AG04449 (cell line): ENCODE data around the gene GRAMD1C.

Source experiments
- CTCF ChIA-PET: fragments of 350-600 bp; formaldehyde crosslinking; extraction: SDS; loops from one replicate; lab custom pipeline; 2021; ENCODE audit warnings: antibody characterized with exemption; lab: Yijun Ruan, JAX
- POLR2A ChIA-PET: fragments of 400-600, 350-600 bp; formaldehyde crosslinking; extraction: SDS; loops from one replicate; lab custom pipeline; 2020; ENCODE audit warnings: antibody characterized with exemption, inconsistent platforms; lab: Yijun Ruan, JAX
- DNase-seq: peaks from one replicate; pipeline ENCODE4 v3.0.0-alpha.2; 2010; ENCODE audit warnings: low read depth, low spot score
- H3K4me3 ChIP-seq: 2 replicates; pipeline ENCODE4 v1.5.1; 2011; ENCODE audit warnings: low read depth, mild to moderate bottlenecking, control low read depth, low read length
- TF ChIP-seq, protein P1 (sequence below): IDR thresholded peaks from one replicate; pipeline ENCODE4 v1.5.1; 2011; ENCODE audit warnings: mild to moderate bottlenecking, moderate library complexity, low read length, control low read depth, inconsistent platforms; ENCODE audit not compliant: insufficient read depth; ENCODE audit errors: missing control alignments

Gene GRAMD1C

DNA sequence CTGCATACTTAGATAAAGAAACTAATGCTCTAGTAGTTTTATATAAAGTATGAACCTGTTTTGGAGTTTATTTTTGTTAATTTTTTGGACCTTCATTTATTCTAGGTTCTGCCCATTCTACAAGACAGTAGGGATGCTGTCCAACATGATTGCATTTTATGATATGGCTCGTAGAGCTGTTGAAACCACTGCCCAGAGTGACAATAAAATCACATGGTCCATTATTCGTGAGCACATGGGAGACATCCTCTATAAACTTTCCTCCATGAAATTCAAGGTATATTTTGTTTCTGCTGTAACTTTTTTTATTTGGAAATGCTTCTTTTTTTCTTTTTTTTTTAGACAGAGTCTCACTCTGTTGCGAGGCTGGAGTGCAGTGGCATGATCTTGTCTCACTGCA is 33.3 kb upstream of the GRAMD1C start:
- H3K4me3 ChIP-seq = no peak overlapping the region
- no peak for DNase-seq
- POLR2A ChIA-PET = interaction anchor here (0.6 kb wide), 1 partner anchor 590 kb away, joined by 3 read pairs; no protein-coding TSS in a partner anchor
- TF ChIP-seq, protein P1, sequence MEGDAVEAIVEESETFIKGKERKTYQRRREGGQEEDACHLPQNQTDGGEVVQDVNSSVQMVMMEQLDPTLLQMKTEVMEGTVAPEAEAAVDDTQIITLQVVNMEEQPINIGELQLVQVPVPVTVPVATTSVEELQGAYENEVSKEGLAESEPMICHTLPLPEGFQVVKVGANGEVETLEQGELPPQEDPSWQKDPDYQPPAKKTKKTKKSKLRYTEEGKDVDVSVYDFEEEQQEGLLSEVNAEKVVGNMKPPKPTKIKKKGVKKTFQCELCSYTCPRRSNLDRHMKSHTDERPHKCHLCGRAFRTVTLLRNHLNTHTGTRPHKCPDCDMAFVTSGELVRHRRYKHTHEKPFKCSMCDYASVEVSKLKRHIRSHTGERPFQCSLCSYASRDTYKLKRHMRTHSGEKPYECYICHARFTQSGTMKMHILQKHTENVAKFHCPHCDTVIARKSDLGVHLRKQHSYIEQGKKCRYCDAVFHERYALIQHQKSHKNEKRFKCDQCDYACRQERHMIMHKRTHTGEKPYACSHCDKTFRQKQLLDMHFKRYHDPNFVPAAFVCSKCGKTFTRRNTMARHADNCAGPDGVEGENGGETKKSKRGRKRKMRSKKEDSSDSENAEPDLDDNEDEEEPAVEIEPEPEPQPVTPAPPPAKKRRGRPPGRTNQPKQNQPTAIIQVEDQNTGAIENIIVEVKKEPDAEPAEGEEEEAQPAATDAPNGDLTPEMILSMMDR = no peak
- CTCF ChIA-PET = no interaction called here

DNA sequence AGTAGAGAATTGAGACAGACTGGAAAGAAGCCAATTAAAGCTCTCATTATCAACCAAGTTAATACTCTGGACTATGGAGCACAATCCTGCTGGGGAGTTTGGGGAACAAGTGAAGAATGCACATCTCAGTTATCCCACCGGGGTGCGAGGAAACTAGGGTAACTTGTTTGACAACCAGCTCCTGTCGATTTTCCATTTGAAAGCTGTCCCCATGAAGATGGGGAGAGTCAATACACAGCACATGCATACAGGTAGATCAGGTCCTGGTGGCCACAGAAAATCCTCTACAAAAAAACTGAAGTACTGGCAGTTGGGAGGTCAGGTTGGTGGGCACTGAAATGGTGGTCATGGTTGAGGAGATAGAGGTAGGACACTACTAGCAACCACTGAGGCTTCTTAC is 25.7 kb upstream of the GRAMD1C start:
- H3K4me3 ChIP-seq = no peak overlapping the region
- ChIA-PET POLR2A (no interaction called here), CTCF (interaction anchor here (0.8 kb wide), 1 partner anchor 26 kb away, joined by 3 read pairs; the partner anchor contains the start of gene GRAMD1C)
- DNase-seq = no peak
- TF ChIP-seq, protein P1 = no peak

DNA sequence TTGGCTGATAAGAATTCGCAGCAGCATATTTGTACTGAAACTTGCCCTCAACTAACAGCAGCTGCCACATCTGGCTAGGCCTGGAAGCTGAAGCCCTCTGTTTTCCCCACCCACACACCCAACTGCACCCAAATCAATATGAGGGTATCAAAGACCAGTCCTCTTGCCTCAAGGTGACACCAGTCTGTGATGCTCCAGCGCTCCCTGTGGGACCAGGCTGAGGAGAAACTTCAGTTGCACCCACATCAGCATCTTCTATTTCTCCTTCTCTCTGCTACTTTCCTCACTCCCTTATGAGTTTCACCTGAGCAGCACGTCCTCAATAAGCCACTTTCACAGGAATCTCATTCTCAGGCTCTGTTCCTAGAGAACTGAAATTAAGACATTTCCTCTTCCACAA is 18.7 kb upstream of the GRAMD1C start:
- POLR2A ChIA-PET = no interaction called here
- TF ChIP-seq, protein P1 = no peak
- DNase-seq = no peak
- CTCF ChIA-PET = no interaction called here
- H3K4me3 ChIP-seq = no peak overlapping the region

DNA sequence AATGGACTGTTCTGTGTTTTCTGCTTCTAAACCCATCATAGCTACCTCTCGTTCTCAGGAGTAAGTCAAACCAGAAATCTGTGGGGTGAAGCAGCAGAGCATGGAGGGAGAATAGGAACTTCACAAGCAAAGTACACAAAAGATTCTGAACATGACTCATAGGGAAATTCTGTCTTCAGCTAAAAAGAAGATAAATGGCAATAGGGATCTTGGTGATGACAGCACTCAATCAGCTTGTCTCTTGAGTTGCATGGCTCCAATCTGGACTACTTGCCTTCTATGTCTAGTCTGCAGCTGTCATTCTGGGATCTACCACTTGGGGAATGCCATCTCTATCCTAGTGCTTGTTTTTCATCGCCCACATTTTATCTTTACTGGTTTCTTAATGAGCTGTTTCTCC is 13.5 kb upstream of the GRAMD1C start:
- TF ChIP-seq, protein P1 = peak; percentile 16
- CTCF ChIA-PET = interaction anchor here (0.8 to 2.9 kb wide), 10 partner anchors 9 to 89 kb away, joined by 3 to 14 read pairs (median 7); partner anchors contain the start of genes GRAMD1C and NAA50
- DNase-seq = no peak
- no peak overlapping the region for H3K4me3 ChIP-seq
- POLR2A ChIA-PET = no interaction called here

DNA sequence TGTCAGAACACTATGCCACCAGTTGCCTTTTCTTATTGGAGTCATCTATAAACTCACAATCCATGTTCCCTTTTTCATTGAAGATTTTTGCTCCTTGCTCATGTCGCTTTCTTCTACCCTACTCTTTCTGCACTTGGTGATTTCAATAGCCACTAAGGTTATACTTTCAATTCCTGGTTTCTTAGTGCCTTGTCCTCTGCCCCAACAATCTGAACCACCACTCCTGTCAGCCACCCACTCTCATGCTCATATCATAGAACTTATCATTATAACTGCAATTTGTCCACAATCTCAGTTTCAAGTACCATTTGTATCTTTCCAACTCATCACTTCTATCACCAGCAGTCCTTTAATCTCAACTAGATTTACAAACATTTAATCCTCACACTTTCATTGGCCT is 10.0 kb upstream of the GRAMD1C start:
- DNase-seq = no peak
- H3K4me3 ChIP-seq = no peak overlapping the region
- POLR2A ChIA-PET = no interaction called here
- CTCF ChIA-PET = interaction anchor here (1.2 to 1.4 kb wide), 2 partner anchors 10 to 93 kb away, joined by 3 to 6 read pairs; partner anchors contain the start of gene GRAMD1C
- TF ChIP-seq, protein P1 = no peak

DNA sequence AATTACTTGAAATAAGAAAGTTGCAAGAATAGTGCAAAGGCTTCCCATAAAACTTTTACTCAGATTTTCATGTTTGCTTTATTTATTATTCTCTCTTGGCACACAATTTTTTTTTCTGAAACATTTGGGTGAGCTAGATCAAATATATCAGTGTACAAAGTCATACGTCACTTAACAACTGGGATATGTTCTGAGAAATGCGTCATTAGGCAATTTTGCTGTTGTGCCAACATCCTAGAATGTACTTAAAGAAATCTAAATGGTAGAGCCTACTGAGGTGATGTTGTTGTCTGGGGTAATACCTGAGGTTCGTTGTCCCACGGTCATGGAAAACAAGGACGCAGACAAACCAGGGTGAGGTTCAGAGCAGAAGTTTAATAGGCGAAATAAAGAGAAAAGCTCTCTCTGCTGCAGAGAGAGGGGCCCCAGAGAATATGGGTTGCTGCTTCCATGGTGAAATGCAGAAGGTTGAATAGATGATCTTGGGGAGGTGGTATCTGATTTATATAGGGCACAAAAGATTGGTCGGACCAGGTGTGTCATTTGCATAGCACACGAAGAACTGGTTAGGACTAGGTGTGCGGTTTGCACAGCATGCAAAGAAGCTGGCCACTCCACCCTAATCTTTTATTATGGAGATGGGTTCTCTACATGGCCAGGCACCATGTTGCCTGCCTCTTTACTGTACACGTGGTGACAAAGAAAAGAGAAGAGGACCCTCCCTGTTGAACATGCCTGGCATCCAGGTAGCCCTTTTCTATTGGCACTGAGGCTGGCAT is 8.8 kb upstream of the GRAMD1C start:
- POLR2A ChIA-PET = interaction anchor here (0.6 kb wide), 1 partner anchor 27 kb away, joined by 3 read pairs; no protein-coding TSS in a partner anchor
- DNase-seq = no peak
- TF ChIP-seq, protein P1 = no peak
- H3K4me3 ChIP-seq = no peak overlapping the region
- CTCF ChIA-PET = interaction anchor here (1.4 to 1.5 kb wide), 2 partner anchors 15 to 326 kb away, joined by 3 to 8 read pairs; no protein-coding TSS in a partner anchor
